H1 (cell line): ENCODE measurements around the gene MMP17. TPM values are rescaled to one million over a fixed set of nuclear protein-coding genes. Genes with fewer than 3 reads are reported as not detected.

Source experiments
- CTCF ChIA-PET: fragments of 300-600 bp; sonication (Branson Sonifier 250); formaldehyde crosslinking; loops from one replicate; lab custom pipeline; 2021; ENCODE audit not compliant: partially characterized antibody; lab: Charles Lee
- POLR2A ChIA-PET: fragments of 300-600 bp; sonication (Branson Sonifier 250); formaldehyde crosslinking; loops from one replicate; lab custom pipeline; 2021; ENCODE audit warnings: inconsistent platforms; ENCODE audit not compliant: partially characterized antibody; lab: Charles Lee
- DNase-seq, 2 experiments: peaks; one replicate each; pipeline versions ENCODE4 v3.0.0 to v3.0.0-alpha.2; 2010 to 2022; ENCODE audit warnings: low spot score in 2 of 2, low read depth in 1 of 2, mixed read lengths in 1 of 2
- FAIRE-seq: peaks from 2 replicates; lab custom pipeline; 2011; peaks lifted over from hg19 to GRCh38; lab: Jason Lieb, UNC
- H2AFZ ChIP-seq: 2 replicates; pipeline ENCODE4 v1.8.1; 2012; ENCODE audit warnings: low read length, inconsistent platforms
- H2AK5ac ChIP-seq: 2 replicates; pipeline ENCODE4 v1.6.1; 2013; ENCODE audit warnings: low read depth, low read length
- H2BK120ac ChIP-seq: replicated peaks from 2 replicates; pipeline ENCODE3; 2013; ENCODE audit warnings: low read depth, low read length, inconsistent platforms
- H2BK12ac ChIP-seq: 2 replicates; pipeline ENCODE4 v1.6.1; 2013; ENCODE audit warnings: low read depth, low read length
- H2BK15ac ChIP-seq: 2 replicates; pipeline ENCODE4 v1.6.1; 2013; ENCODE audit warnings: low read length
- H2BK20ac ChIP-seq: 2 replicates; pipeline ENCODE4 v1.6.1; 2013; ENCODE audit warnings: low read length
- H2BK5ac ChIP-seq: 2 replicates; pipeline ENCODE4 v1.6.1; 2013; ENCODE audit warnings: low read depth, low read length
- H3K14ac ChIP-seq: 2 replicates; pipeline ENCODE4 v1.6.1; 2013; ENCODE audit warnings: inconsistent platforms; ENCODE audit not compliant: insufficient read length
- H3K18ac ChIP-seq: 2 replicates; pipeline ENCODE4 v1.6.1; 2013; ENCODE audit warnings: low read length; ENCODE audit errors: extremely low read depth
- H3K23ac ChIP-seq: 2 replicates; pipeline ENCODE4 v1.6.1; 2013; ENCODE audit warnings: inconsistent platforms; ENCODE audit not compliant: insufficient read length
- H3K23me2 ChIP-seq: 2 replicates; pipeline ENCODE4 v1.6.1; 2013; ENCODE audit warnings: low read depth, low read length
- H3K27ac ChIP-seq: 2 replicates; pipeline ENCODE4 v1.6.1; 2011; ENCODE audit warnings: low read depth, low read length, inconsistent platforms
- H3K27me3 ChIP-seq, 4 experiments: replicated peaks in 1 of 4; 1 replicate in 1 of 4; 2 replicates in 3 of 4; pipeline versions ENCODE4 v1.6.1 to v1.8.1; 2011 to 2013; ENCODE audit warnings: low read length in 3 of 4, mild to moderate bottlenecking in 3 of 4, inconsistent platforms in 2 of 4, mixed read lengths in 2 of 4, moderate library complexity in 1 of 4; ENCODE audit not compliant: control insufficient read depth in 3 of 4, insufficient read depth in 3 of 4; ENCODE audit errors: extremely low read depth in 1 of 4
- H3K36me3 ChIP-seq, 4 experiments: 2 replicates each; pipeline versions ENCODE4 v1.6.1 to v1.8.1; 2011 to 2013; ENCODE audit warnings: mild to moderate bottlenecking in 4 of 4, low read length in 3 of 4, moderate library complexity in 2 of 4, control low read depth in 1 of 4, inconsistent platforms in 1 of 4; ENCODE audit not compliant: insufficient read depth in 4 of 4, control insufficient read depth in 2 of 4
- H3K4ac ChIP-seq: replicated peaks from 2 replicates; pipeline ENCODE3; 2013; ENCODE audit warnings: low read length, low read depth, mixed read lengths, inconsistent platforms; ENCODE audit not compliant: insufficient read length
- H3K4me1 ChIP-seq, 4 experiments: replicated peaks in 1 of 4; 1 replicate in 1 of 4; 2 replicates in 3 of 4; pipeline versions ENCODE4 v1.6.1 to v1.8.1; 2011 to 2013; ENCODE audit warnings: low read length in 3 of 4, inconsistent platforms in 2 of 4, mixed read lengths in 1 of 4; ENCODE audit not compliant: insufficient read depth in 4 of 4, control insufficient read depth in 3 of 4
- H3K4me2 ChIP-seq, 2 experiments: 2 replicates each; pipeline versions ENCODE4 v1.6.1 to v1.8.1; 2011 to 2013; ENCODE audit warnings: low read depth in 2 of 2, low read length in 2 of 2, control low read depth in 1 of 2, inconsistent platforms in 1 of 2, mild to moderate bottlenecking in 1 of 2; ENCODE audit not compliant: insufficient read depth in 1 of 2
- H3K4me3 ChIP-seq, 4 experiments: fragments of 200-600, 300-600 bp in 1 of 4; sonication (generic), shearing (Covaris generic), sonication (Bioruptor Twin) in 1 of 4; 2 replicates each; pipeline versions ENCODE4 v1.5.1 to v1.8.1; 2011 to 2016; ENCODE audit warnings: low read length in 4 of 4, low read depth in 3 of 4, control low read depth in 2 of 4, inconsistent platforms in 2 of 4, mild to moderate bottlenecking in 2 of 4, mixed read lengths in 1 of 4, moderate library complexity in 1 of 4; ENCODE audit not compliant: insufficient read depth in 2 of 4; ENCODE audit errors: extremely low read depth in 1 of 4
- H3K56ac ChIP-seq: replicated peaks from 2 replicates; pipeline ENCODE3; 2013; ENCODE audit warnings: low read depth, mild to moderate bottlenecking, mixed read lengths, low read length, inconsistent platforms; ENCODE audit not compliant: insufficient read length
- H3K79me1 ChIP-seq: 2 replicates; pipeline ENCODE4 v1.6.1; 2013; ENCODE audit warnings: low read depth, low read length, control low read depth
- H3K79me2 ChIP-seq, 2 experiments: 2 replicates each; pipeline versions ENCODE4 v1.6.1 to v1.8.1; 2012 to 2013; ENCODE audit warnings: low read length in 2 of 2, mild to moderate bottlenecking in 2 of 2, inconsistent platforms in 1 of 2; ENCODE audit not compliant: insufficient read depth in 2 of 2, control insufficient read depth in 1 of 2
- H3K9ac ChIP-seq, 4 experiments: replicated peaks in 1 of 4; 1 replicate in 1 of 4; 2 replicates in 3 of 4; pipeline versions ENCODE4 v1.6.1 to v1.8.1; 2011 to 2013; ENCODE audit warnings: low read depth in 3 of 4, low read length in 3 of 4, control low read depth in 2 of 4, mild to moderate bottlenecking in 2 of 4, moderate library complexity in 2 of 4, inconsistent platforms in 1 of 4; ENCODE audit errors: extremely low read depth in 1 of 4
- H3K9me3 ChIP-seq, 2 experiments: 2 replicates each; pipeline versions ENCODE4 v1.6.1 to v1.8.1; 2012 to 2013; ENCODE audit warnings: mild to moderate bottlenecking in 2 of 2, moderate library complexity in 2 of 2, control low read depth in 1 of 2, inconsistent platforms in 1 of 2, low read depth in 1 of 2, low read length in 1 of 2, mixed read lengths in 1 of 2; ENCODE audit not compliant: insufficient read depth in 2 of 2
- H4K20me1 ChIP-seq, 2 experiments: replicated peaks in 1 of 2; 2 replicates each; pipeline versions ENCODE3 to v1.8.1; 2011 to 2013; ENCODE audit warnings: inconsistent platforms in 2 of 2, low read length in 2 of 2, mild to moderate bottlenecking in 1 of 2; ENCODE audit not compliant: insufficient read depth in 2 of 2, control insufficient read depth in 1 of 2
- H4K5ac ChIP-seq: 2 replicates; pipeline ENCODE4 v1.6.1; 2013; ENCODE audit warnings: low read length, low read depth, mixed read lengths, inconsistent platforms; ENCODE audit not compliant: insufficient read length
- H4K8ac ChIP-seq: 2 replicates; pipeline ENCODE4 v1.8.0; 2013; ENCODE audit warnings: mild to moderate bottlenecking, moderate library complexity, low read length, inconsistent platforms; ENCODE audit not compliant: insufficient read depth; ENCODE audit errors: extremely low read depth
- H4K91ac ChIP-seq: replicated peaks from 2 replicates; pipeline ENCODE3; 2013; ENCODE audit warnings: low read length, mixed read lengths, inconsistent platforms; ENCODE audit not compliant: insufficient read length
- ASH2L ChIP-seq: fragments of 200-600, 300-600 bp; sonication (generic); IDR thresholded peaks from one replicate; pipeline ENCODE4 v1.7.1; 2017; ENCODE audit warnings: low read length
- TBP ChIP-seq: IDR thresholded peaks from 2 replicates; pipeline ENCODE4 v1.6.1; 2011; ENCODE audit warnings: low read depth, low read length, improper control_type of control experiment
- WGBS, 2 experiments: shearing (Covaris generic) in 1 of 2; methylation state at CpG; one replicate each; pipeline versions ENCODE4 v1.1.6 to v1.1.7; 2013 to 2015; ENCODE audit warnings: low lambda C conversion rate in 2 of 2, mixed read lengths in 2 of 2, inconsistent platforms in 1 of 2, low coverage in 1 of 2, missing lambda C conversion rate in 1 of 2; ENCODE audit not compliant: insufficient replicate concordance in 2 of 2, insufficient coverage in 1 of 2, insufficient read length in 1 of 2; ENCODE audit errors: extremely low coverage in 1 of 2, missing lambda C conversion rate in 1 of 2; 5-methylcytosine and 5-hydroxymethylcytosine counted together
- polyA plus RNA-seq, 7 experiments: library from polyadenylated mRNA; depleted of rRNA in 3 of 7; stranded (reverse) in 5 of 7; unstranded in 2 of 7; fragments of >200 nt in 5 of 7; fragments of 200-250 nt in 2 of 7; gene quantifications; 1 replicate in 5 of 7; 2 replicates in 1 of 7; 4 replicates in 1 of 7; pipeline versions ENCODE4 v1.2.1 to v1.2.3, GENCODE V29; 2011 to 2013; ENCODE audit warnings: missing spikeins in 2 of 7, mixed read lengths in 2 of 7
- total RNA-seq: library from RNA; stranded (reverse); fragmentation: NEBNext Ultra II Directional; extraction: Animal tissue kit (Norgen Biotek cat#: 25700); gene quantifications from 2 replicates; pipeline ENCODE4 v1.2.1, GENCODE V29; 2021

The MMP17 gene
- total and polyA plus RNA-seq, 2 of the 8 experiments (the other 6 are each of a cell fraction or from before 2014, with no cell fraction given): 41.3 to 53.8 TPM

DNA sequence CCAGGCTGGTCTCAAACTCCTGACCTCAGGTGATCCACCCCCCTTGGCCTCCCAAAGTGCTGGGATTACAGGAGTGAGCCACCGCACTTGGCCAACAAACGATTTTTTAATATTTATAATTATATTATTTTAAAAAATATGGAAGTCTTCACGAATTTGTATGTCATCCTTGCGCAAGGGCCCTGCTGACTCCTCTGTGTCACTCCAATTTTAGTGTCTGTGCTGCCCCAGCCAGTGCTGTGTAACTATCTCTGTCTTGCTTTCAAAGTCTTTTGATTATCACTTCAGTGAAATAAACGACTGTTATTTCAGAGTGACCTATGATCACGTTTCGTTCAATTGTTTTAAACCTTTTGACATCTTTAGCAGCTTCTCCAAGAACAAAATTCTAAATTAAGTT is 13.1 kb upstream of the MMP17 start:
- no peak overlapping the region for H3K23ac ChIP-seq
- 94% methylated on average over 7 of the region's 7 CpGs; no CpG with 5 or more reads in 1 of the 2 experiments for WGBS, 2 experiments
- peaks cover 0 to 5% (median 3%) of the 10 kb centered on the region in 4 experiments; a peak in 3 of 7 replicates for H3K4me1 ChIP-seq
- H3K4me2 ChIP-seq: no peak overlapping the region
- no peak overlapping the region for H4K8ac ChIP-seq
- TF ChIP-seq TBP: no peak
- TF ChIP-seq ASH2L: no peak
- H3K79me2 ChIP-seq: no peaks in the 10 kb centered on the region
- H3K4me3 ChIP-seq: no peak overlapping the region
- no peak overlapping the region for H2BK20ac ChIP-seq
- no peaks in the 10 kb centered on the region for H3K36me3 ChIP-seq
- H3K79me1 ChIP-seq: no peaks in the 10 kb centered on the region
- no peak for DNase-seq
- no peak overlapping the region for H2BK15ac ChIP-seq
- H3K4ac ChIP-seq: no peak overlapping the region
- H2BK12ac ChIP-seq: no peak overlapping the region
- H3K9me3 ChIP-seq: peaks cover 3 to 6% of the 10 kb centered on the region in 2 experiments; a peak in 2 of 4 replicates
- POLR2A ChIA-PET: no interaction called here
- no peak overlapping the region for H2BK5ac ChIP-seq
- H3K9ac ChIP-seq: no peak overlapping the region
- H3K18ac ChIP-seq: no peak overlapping the region
- H3K23me2 ChIP-seq: no peaks in the 10 kb centered on the region
- H3K14ac ChIP-seq: no peak overlapping the region
- CTCF ChIA-PET: no interaction called here
- no peak for FAIRE-seq
- H2AK5ac ChIP-seq: no peak overlapping the region
- no peaks in the 10 kb centered on the region; a peak in 1 of 7 replicates for H3K27me3 ChIP-seq
- no peak overlapping the region for H3K27ac ChIP-seq
- no peak overlapping the region for H2AFZ ChIP-seq
- H4K5ac ChIP-seq: no peak overlapping the region
- no peak overlapping the region for H2BK120ac ChIP-seq
- no peaks in the 10 kb centered on the region for H4K20me1 ChIP-seq
- H3K56ac ChIP-seq: no peak overlapping the region
- no peak overlapping the region for H4K91ac ChIP-seq
